HCT116 (cell line): Measurements from ENCODE around the gene ANXA2R. TPM values are rescaled to one million over a fixed set of nuclear protein-coding genes. Genes with fewer than 3 reads are reported as not detected.

Experiments
- ATAC-seq: fragments of 200-7000 bp; cut with Tn5 transposase; 2 replicates; pipeline ENCODE4 v1.9.1; 2020; ENCODE audit warnings: mild to moderate bottlenecking, moderate library complexity
- BruUV-seq: library from RNA; stranded (reverse); fragments of 400-500 nt; replicated peaks from 2 replicates; lab custom pipeline; 2021; lab: Mats Ljungman, UMichigan
- CTCF ChIA-PET: fragments of 300-600 bp; sonication (Branson Sonifier 250); formaldehyde crosslinking; loops from one replicate; lab custom pipeline; 2021; ENCODE audit warnings: antibody characterized with exemption; lab: Charles Lee
- POLR2A ChIA-PET: fragments of 300-600, 350-600 bp; sonication (Branson Sonifier 250); formaldehyde crosslinking; loops from one replicate; lab custom pipeline; 2021; ENCODE audit warnings: antibody characterized with exemption; lab: Charles Lee
- RAD21 ChIA-PET, 2 experiments: fragments of 300-600 bp; sonication (Branson Sonifier 250); formaldehyde crosslinking; loops; one replicate each; lab custom pipeline; 2023; ENCODE audit warnings: low total read pairs in 2 of 2; ENCODE audit not compliant: uncharacterized antibody in 2 of 2, unreplicated experiment in 2 of 2, low non-redundant PET in 1 of 2; lab: Charles Lee
- DNase-seq: peaks from one replicate; pipeline ENCODE4 v3.0.0-alpha.2; 2010; ENCODE audit warnings: low read depth, low spot score
- H2AFZ ChIP-seq: fragments of 200-600 bp; shearing (Covaris generic), sonication (generic); 2 replicates; pipeline ENCODE4 v1.6.1; 2017; ENCODE audit warnings: low read depth, mixed run types, mixed read lengths, antibody characterized with exemption, low read length; ENCODE audit not compliant: poor library complexity, severe bottlenecking
- H3K27ac ChIP-seq: 2 replicates; pipeline ENCODE4 v1.5.1; 2012; ENCODE audit warnings: low read depth, low read length
- H3K27me3 ChIP-seq: fragments of 200-600 bp; sonication (generic); 2 replicates; pipeline ENCODE4 v1.6.1; 2016; ENCODE audit warnings: mixed run types, low read length, mixed read lengths; ENCODE audit not compliant: insufficient read depth
- H3K36me3 ChIP-seq, 2 experiments: fragments of 200-500 bp in 1 of 2; fragments of 200-600 bp in 1 of 2; sonication (Bioruptor generic) in 1 of 2; sonication (generic) in 1 of 2; 2 replicates each; pipeline versions ENCODE4 v1.5.1 to v1.6.1; 2014 to 2016; ENCODE audit warnings: low read length in 2 of 2, inconsistent platforms in 1 of 2, mixed read lengths in 1 of 2, mixed run types in 1 of 2; ENCODE audit not compliant: insufficient read depth in 2 of 2, control insufficient read depth in 1 of 2
- H3K4me1 ChIP-seq, 2 experiments: fragments of 200-600 bp in 1 of 2; sonication (generic) in 1 of 2; 2 replicates each; pipeline versions ENCODE4 v1.5.1 to v1.6.1; 2012 to 2017; ENCODE audit warnings: low read length in 2 of 2, inconsistent platforms in 1 of 2, mild to moderate bottlenecking in 1 of 2, mixed read lengths in 1 of 2, mixed run types in 1 of 2, moderate library complexity in 1 of 2; ENCODE audit not compliant: insufficient read depth in 2 of 2, control insufficient read depth in 1 of 2
- H3K4me2 ChIP-seq: fragments of 200-600 bp; sonication (generic); 2 replicates; pipeline ENCODE4 v1.6.1; 2017; ENCODE audit warnings: mixed run types, low read length, mixed read lengths
- H3K4me3 ChIP-seq, 2 experiments: fragments of 200-600 bp in 1 of 2; sonication (generic) in 1 of 2; replicated peaks in 1 of 2; 2 replicates each; pipeline ENCODE4 v1.5.1; 2011 to 2016; ENCODE audit warnings: low read length in 2 of 2, control low read depth in 1 of 2, low read depth in 1 of 2, mild to moderate bottlenecking in 1 of 2, mixed read lengths in 1 of 2, mixed run types in 1 of 2
- H3K79me2 ChIP-seq: fragments of 200-600 bp; sonication (generic); 2 replicates; pipeline ENCODE4 v1.6.1; 2017; ENCODE audit warnings: mild to moderate bottlenecking, mixed run types, low read length, moderate library complexity, mixed read lengths; ENCODE audit not compliant: insufficient read depth
- H3K9ac ChIP-seq: fragments of 200-600 bp; sonication (generic); 2 replicates; pipeline ENCODE4 v1.6.1; 2016; ENCODE audit warnings: low read length, mixed read lengths
- H3K9me2 ChIP-seq: fragments of 200-600 bp; sonication (generic), shearing (Covaris generic); 2 replicates; pipeline ENCODE4 v1.6.1; 2017; ENCODE audit warnings: mixed run types, mild to moderate bottlenecking, moderate library complexity; ENCODE audit not compliant: insufficient read depth
- H3K9me3 ChIP-seq, 2 experiments: fragments of 200-500 bp in 1 of 2; fragments of 200-600 bp in 1 of 2; sonication (Bioruptor generic) in 1 of 2; sonication (generic) in 1 of 2; 2 replicates each; pipeline ENCODE4 v1.6.1; 2014 to 2017; ENCODE audit warnings: low read length in 2 of 2, mixed read lengths in 2 of 2, inconsistent platforms in 1 of 2, low read depth in 1 of 2, mild to moderate bottlenecking in 1 of 2, mixed run types in 1 of 2, moderate library complexity in 1 of 2; ENCODE audit not compliant: control insufficient read depth in 1 of 2, insufficient read depth in 1 of 2
- H4K20me1 ChIP-seq: fragments of 200-600 bp; sonication (generic), shearing (Covaris generic); 2 replicates; pipeline ENCODE4 v1.6.1; 2017; ENCODE audit warnings: mixed run types, mild to moderate bottlenecking, moderate library complexity; ENCODE audit not compliant: insufficient read depth
- ATF3 ChIP-seq: IDR thresholded peaks from 2 replicates; pipeline ENCODE4 v1.6.1; 2012
- CBX3 ChIP-seq: IDR thresholded peaks from 2 replicates; pipeline ENCODE4 v1.6.1; 2012; ENCODE audit warnings: low read depth
- CEBPB ChIP-seq: IDR thresholded peaks from 2 replicates; pipeline ENCODE4 v1.6.1; 2012; ENCODE audit warnings: low read depth
- ELF1 ChIP-seq: IDR thresholded peaks from 2 replicates; pipeline ENCODE4 v1.6.1; 2012; ENCODE audit warnings: low read depth, borderline replicate concordance
- EZH2 ChIP-seq: fragments of 200-600 bp; sonication (generic); IDR thresholded peaks from 2 replicates; pipeline ENCODE4 v1.6.1; 2017; ENCODE audit warnings: antibody characterized with exemption, mixed run types
- EZH2phosphoT487 ChIP-seq: fragments of 200-600 bp; IDR thresholded peaks from 2 replicates; pipeline ENCODE4 v1.6.1; 2018; ENCODE audit warnings: antibody characterized with exemption, borderline replicate concordance
- FOSL1 ChIP-seq: IDR thresholded peaks from 2 replicates; pipeline ENCODE4 v1.6.1; 2012; ENCODE audit warnings: low read depth
- JUND ChIP-seq: IDR thresholded peaks from 2 replicates; pipeline ENCODE4 v1.6.1; 2012
- POLR2A ChIP-seq: IDR thresholded peaks from 2 replicates; pipeline ENCODE4 v1.7.0; 2011; ENCODE audit warnings: borderline replicate concordance; ENCODE audit not compliant: insufficient read depth, insufficient read length; ENCODE audit errors: extremely low read depth
- RAD21 ChIP-seq: IDR thresholded peaks from 2 replicates; pipeline ENCODE4 v1.6.1; 2012; ENCODE audit warnings: low read depth, mild to moderate bottlenecking
- SIN3A ChIP-seq: IDR thresholded peaks from 2 replicates; pipeline ENCODE4 v1.6.1; 2012; ENCODE audit warnings: low read depth
- SRF ChIP-seq: IDR thresholded peaks from 2 replicates; pipeline ENCODE4 v1.6.1; 2012; ENCODE audit warnings: low read depth
- YY1 ChIP-seq: IDR thresholded peaks from 2 replicates; pipeline ENCODE4 v1.6.1; 2011; ENCODE audit warnings: low read length, low read depth, moderate library complexity, mild to moderate bottlenecking; ENCODE audit not compliant: insufficient replicate concordance; ENCODE audit errors: extremely low read depth
- intact Hi-C: fragments of 100-400 bp; cut with micrococcal nuclease; formaldehyde crosslinking; loops from 2 replicates; pipeline ENCODE4 v1.10.0; 2022
- total RNA-seq: library from RNA; stranded (reverse); gene quantifications from one replicate; pipeline ENCODE4 v1.2.1, GENCODE V29; 2021; ENCODE audit not compliant: unreplicated experiment
- TF ChIP-seq, protein P1 (sequence below): IDR thresholded peaks from 2 replicates; pipeline ENCODE4 v1.6.1; 2012
- TF ChIP-seq, protein P2 (sequence below), 3 experiments: fragments of 200-600 bp in 1 of 3; sonication (generic) in 1 of 3; IDR thresholded peaks in 2 of 3; conservative IDR thresholded peaks in 1 of 3; 2 replicates each; pipeline ENCODE4 v1.5.1; 2012 to 2017; ENCODE audit warnings: low read depth in 2 of 3, low read length in 2 of 3, antibody characterized with exemption in 1 of 3, borderline replicate concordance in 1 of 3, control low read depth in 1 of 3, mild to moderate bottlenecking in 1 of 3, mixed read lengths in 1 of 3, mixed run types in 1 of 3, moderate library complexity in 1 of 3; ENCODE audit not compliant: insufficient read depth in 1 of 3

Gene ANXA2R
- total RNA-seq, 1 experiment from 2014 or later: 0.37 TPM

DNA sequence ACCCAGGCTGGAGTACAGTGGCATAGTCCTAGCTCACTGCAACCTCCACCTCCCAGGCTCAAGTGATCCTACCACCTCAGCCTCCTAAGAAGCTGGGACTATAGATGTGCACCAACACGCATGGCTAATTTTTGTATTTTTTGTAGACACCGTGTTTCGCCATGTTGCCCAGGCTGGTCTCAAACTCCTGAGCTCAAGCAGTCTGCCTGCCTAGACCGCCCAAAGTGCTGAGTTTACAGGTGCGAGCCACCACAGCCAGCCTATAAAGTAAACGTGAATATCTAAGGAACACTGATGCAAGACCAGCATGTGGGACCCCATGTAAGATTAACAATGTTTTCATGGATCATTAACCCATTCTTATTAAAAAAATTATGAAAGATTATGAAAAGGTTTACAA lies 15.9 kb downstream of the ANXA2R start:
- Histone ChIP-seq H3K9me3 (no peaks in the 10 kb centered on the region), H3K27me3 (no peaks in the 10 kb centered on the region), H3K79me2 (no peaks in the 10 kb centered on the region), H3K36me3 (no peaks in the 10 kb centered on the region), H3K27ac (no peak overlapping the region), H2AFZ (no peak overlapping the region), H3K4me1 (peaks cover 0 to 15% of the 10 kb centered on the region in 2 experiments; a peak in 2 of 4 replicates), H3K4me3 (no peak overlapping the region), H3K4me2 (no peak overlapping the region), H3K9ac (no peak overlapping the region), H3K9me2 (no peaks in the 10 kb centered on the region), H4K20me1 (no peaks in the 10 kb centered on the region)
- no TSS peak for BruUV-seq
- ChIA-PET POLR2A (no interaction called here), CTCF (interaction anchor here (0.7 kb wide), 1 partner anchor 32 kb away, joined by 3 read pairs; no protein-coding TSS in a partner anchor), RAD21 (interaction anchor here in 1 of 2 experiments (0.7 kb wide), 1 partner anchor 41 kb away, joined by 4 read pairs; no protein-coding TSS in a partner anchor)
- intact Hi-C loops: no loop called here
- ATAC-seq (no peak), DNase-seq (no peak)
- TF ChIP-seq SRF: no peak
- TF ChIP-seq EZH2phosphoT487: no peak
- TF ChIP-seq CBX3: no peak
- TF ChIP-seq, protein P1, sequence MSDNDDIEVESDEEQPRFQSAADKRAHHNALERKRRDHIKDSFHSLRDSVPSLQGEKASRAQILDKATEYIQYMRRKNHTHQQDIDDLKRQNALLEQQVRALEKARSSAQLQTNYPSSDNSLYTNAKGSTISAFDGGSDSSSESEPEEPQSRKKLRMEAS: no peak
- TF ChIP-seq ATF3: no peak
- no peak for TF ChIP-seq SIN3A
- no peak for TF ChIP-seq RAD21
- no peak for TF ChIP-seq CEBPB
- no peak for TF ChIP-seq ELF1
- no peak for TF ChIP-seq YY1
- TF ChIP-seq JUND: no peak
- no peak for TF ChIP-seq EZH2
- TF ChIP-seq FOSL1: no peak
- TF ChIP-seq POLR2A: no peak
- TF ChIP-seq, protein P2, sequence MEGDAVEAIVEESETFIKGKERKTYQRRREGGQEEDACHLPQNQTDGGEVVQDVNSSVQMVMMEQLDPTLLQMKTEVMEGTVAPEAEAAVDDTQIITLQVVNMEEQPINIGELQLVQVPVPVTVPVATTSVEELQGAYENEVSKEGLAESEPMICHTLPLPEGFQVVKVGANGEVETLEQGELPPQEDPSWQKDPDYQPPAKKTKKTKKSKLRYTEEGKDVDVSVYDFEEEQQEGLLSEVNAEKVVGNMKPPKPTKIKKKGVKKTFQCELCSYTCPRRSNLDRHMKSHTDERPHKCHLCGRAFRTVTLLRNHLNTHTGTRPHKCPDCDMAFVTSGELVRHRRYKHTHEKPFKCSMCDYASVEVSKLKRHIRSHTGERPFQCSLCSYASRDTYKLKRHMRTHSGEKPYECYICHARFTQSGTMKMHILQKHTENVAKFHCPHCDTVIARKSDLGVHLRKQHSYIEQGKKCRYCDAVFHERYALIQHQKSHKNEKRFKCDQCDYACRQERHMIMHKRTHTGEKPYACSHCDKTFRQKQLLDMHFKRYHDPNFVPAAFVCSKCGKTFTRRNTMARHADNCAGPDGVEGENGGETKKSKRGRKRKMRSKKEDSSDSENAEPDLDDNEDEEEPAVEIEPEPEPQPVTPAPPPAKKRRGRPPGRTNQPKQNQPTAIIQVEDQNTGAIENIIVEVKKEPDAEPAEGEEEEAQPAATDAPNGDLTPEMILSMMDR (IDR thresholded peaks at IDR 0.05 in 2 of 3, conservative IDR thresholded peaks at IDR 0.05 in 1 of 3; ENCODE audit: borderline replicate concordance in 1 of 3, insufficient read depth in 1 of 3, low read depth in 2 of 3, low read length in 2 of 3): no peak
